HS-27A (cell line): ENCODE measurements around the gene TPO.
"Not testable (repeated sequence)": the region's sequence is repeated elsewhere in the genome, so short reads cannot be mapped to it uniquely, and the experiment has no call there.

Experiments
- DNase-seq: peaks from one replicate; pipeline ENCODE4 v3.0.0-alpha.2; 2012; ENCODE audit warnings: low read depth, missing footprints

TPO gene

DNA sequence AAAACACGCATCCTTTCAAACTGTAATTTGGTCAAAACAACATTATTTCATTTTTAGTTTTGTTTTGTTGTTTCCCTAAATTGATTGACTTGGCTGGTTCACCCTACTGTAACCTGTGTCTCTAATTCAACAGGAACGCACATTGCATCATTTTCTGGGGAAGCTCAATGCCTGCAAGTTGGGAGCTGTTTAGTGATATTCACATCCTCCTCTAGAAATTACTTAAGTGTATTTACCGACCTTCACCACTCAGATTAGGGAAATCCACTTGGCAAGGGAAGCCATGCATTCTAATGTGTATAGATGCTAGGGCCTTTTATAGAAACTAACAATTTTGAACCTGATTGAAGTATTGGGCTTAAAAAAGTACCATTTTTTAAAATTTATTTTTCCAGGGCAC lies 7.3 kb upstream of the TPO start:
- DNase-seq = no peak

DNA sequence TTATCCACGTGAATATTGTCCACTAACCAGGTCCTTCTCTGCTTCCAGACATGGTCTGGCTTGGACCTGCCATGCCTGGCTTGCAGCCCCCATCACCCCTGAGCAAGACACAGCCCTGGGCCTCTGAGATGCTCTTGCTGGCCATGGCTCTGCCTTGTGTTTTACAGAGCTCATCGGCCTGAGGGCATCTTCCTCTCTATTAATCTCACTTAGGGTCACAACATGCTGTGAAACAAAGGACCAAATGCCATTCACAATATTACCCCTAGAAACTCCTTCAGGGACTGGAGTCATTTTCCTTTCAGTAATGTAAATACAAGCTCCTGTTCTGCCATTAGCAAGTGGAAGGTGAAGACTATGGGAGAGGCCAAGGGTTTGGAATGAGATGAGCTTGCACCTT lies 6.8 kb upstream of the TPO start:
- DNase-seq = no peak

DNA sequence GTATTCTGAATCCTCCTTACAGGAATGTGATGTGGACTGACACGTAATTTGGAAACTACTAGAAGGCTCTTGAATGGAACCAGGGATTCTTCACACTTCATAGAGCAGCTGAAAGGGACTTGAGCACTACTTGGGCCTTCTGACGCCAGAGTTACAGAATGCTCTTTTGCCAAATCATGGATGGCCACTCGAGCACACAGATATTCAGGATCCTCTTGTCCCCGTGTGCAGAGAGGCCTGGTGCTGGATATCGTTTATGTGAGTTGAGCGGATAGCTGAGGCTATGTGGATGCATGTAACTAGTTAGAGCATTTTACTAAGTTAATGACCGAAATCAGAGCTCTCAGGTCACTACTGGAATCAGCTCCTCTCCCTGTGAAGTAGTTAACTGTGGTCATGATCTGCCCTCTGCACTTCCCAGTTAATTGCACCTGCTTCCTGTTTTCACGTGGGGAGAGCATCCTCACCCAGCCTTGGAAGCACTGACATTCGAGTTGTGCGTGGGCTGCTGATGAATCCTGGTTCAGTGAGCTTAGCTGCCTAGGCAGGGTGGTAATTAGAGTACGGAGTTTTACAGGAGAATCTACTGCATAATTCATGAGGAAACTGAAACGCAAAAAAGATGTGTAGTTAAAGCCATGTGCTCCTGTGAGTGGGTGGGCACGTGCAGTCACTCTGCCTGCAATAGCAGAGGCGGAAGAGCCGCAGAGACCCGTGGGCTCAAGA lies 5.2 kb upstream of the TPO start:
- DNase-seq = no peak

DNA sequence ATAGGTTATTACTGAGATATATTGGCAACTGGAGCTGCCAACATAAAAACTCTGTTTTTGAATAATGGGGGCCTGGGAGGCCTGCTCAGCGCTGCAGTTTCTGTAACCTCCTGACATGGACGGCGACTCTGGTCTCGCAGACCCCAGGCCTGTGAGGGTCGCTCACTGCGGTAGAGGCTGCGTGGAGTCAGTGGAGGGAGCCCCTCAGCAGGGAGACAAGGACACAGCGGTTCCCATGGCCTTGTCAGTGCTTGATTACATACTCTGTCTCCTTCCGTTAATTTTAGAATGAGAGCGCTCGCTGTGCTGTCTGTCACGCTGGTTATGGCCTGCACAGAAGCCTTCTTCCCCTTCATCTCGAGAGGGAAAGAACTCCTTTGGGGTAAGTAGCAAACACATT lies 858 bp downstream of the TPO start:
- no peak for DNase-seq

DNA sequence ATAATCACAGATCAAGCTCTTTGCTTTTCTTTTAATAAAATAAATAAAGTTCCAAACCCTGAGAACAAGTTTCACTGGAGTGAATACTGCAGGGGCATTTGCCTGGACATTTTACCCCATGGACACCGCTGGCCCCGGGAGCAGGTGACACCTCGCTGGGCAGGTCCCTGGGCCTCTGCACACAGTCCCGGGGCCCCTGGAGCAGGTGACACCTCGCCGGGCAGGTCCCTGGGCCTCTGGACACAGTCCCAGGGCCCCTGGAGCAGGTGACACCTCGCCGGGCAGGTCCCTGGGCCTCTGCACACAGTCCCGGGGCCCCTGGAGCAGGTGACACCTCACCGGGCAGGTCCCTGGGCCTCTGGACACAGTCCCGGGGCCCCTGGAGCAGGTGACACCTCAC lies 1.6 kb downstream of the TPO start:
- not testable (repeated sequence) for DNase-seq

DNA sequence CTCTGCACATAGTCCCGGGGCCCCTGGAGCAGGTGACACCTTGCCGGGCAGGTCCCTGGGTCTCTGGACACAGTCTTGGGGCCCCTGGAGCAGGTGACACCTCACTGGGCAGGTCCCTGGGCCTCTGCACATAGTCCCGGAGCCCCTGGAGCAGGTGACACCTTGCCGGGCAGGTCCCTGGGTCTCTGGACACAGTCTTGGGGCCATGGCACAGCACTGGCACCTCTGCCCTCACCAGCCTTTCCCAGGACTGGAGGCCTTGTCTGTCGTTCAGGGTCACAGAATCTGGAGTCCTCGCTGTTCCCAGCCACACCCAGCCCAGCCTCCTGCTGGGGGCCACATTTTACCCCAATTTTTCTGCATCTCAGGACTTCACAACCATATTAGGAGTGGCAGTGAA lies 2.2 kb downstream of the TPO start:
- DNase-seq = no peak

DNA sequence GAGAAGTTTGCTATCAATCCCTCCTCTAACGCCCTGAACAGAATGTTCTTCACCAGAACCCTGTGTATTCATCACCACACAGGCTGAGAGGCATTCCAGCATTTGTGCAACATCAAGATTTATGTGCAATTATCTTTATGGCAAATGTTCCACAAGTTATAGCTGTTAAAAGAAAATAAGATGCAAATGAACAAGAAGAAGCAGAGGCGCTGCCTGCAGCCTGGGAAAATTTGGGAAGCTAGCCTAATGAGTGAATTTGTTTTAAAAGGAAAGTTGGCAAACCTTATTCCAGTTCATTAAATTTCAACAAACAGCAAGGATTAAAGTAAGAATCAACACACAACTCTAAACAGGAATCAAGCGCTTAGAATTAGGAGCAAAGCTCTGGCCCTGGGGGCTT lies 5.3 kb downstream of the TPO start:
- no peak for DNase-seq

DNA sequence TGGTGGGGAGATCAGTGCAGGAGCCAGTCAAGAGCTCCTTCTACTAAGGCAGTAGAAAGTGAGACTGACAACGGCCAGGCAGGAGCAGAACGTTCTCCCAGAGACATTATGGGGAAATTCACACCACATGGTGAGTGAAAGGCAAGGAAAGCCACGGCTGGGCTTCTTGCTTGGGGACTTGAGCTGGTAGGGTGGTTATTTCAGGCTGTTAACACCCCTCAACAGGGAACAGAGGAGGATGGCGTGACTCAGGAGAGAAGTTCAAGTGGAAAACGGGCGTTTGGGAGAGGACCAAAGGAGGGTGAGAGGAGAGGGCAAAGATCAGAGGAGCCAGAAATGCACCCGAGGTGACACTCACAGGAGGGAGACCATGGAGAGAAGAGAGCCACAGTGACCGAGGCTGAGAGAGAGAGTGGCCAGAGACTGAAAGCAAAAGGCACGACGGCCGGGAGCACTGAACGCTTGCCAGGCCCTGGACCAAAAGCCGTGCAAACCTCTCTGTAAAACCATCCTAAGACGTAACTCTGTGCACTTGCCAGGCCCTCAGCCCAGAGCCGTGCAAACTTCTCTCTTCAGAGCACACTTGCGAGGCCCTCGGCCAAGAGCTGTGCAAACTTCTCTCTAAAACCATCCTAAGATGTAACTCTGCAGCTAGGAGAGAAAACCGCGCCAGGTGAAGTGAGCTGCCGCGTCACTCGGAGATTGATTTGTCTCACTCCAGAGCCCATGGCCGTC lies 7.7 kb downstream of the TPO start:
- no peak for DNase-seq

DNA sequence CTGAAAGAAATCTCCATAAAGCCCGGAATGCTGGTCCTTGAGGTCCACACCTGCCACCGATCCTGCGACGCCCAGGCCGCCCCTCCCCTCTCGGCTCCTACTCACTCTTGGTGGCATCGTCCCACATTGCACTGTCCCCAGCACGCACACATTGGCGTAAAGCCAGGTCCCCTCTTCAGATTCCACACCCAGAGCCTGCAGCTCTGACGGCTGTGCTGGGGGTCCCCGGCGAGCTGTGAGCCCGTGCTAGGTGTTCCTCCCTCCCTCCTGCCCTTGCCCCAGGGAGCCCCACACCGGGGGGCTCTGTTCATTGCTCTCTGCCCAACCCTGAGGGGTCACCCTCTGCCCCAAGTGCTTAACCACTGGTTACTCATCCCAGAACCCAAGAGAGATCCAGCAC lies 8.5 kb downstream of the TPO start:
- DNase-seq = no peak

DNA sequence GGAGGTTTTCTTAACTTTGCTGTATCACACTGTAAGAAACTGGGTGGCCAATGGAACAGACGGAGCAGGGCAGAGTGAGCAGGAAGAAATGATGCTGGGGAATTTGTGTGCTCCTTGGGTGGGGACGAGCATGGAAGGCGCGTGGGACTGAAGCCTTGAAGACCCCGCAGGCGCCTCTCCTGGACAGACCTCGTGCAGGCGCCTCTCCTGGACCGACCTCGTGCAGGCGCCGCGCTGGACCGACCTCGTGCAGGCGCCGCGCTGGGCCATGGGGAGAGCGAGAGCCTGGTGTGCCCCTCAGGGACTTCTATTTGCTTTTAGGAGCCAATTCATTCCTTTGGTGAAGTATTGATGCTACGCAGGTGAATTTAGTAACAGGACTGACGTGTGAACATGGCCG lies 8.9 kb downstream of the TPO start:
- DNase-seq = no peak

DNA sequence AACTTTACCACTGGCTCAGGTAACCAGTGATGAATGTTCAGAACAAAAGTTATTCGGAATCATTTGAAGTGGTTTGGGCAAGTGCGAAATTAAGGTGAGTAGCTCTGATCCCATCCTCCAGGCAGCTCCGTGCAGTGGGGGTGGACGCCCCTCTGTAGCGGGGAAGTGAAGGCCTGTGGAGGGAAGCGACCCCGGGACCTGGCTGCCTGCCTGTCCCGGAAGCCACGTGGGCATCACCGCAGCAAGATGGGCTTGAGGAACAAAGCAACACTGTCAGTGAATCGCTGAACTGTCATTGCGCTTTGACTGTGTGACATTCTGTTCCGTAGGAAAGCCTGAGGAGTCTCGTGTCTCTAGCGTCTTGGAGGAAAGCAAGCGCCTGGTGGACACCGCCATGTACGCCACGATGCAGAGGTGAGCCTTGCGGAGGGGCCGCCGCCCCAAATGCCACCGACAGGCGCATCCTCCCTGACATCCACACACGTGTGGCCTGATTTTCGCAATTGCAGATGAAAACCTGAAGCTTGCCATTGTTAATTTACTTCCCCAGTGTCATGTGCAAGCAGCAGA lies 9.5 kb downstream of the TPO start:
- no peak for DNase-seq

DNA sequence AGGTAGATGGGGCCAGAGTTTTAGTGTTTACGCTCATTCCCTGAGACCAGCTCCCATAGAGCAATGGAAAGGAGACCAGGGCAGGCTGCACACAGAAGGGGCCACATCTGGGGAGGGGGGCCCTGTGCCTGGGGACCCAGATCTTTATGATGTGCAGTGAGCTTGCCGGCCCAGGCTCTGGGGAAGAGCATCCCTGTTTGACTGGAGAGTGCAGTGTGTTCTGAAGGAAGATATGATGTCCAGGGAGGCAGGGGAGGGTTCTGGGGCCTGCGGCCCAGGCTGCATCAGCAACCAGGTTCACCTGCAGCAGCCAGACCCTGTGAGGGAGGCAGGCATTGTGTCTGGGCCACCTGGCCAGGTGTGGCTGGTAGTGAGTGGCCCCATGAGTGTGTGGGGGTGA lies 13.8 kb downstream of the TPO start:
- DNase-seq = no peak

DNA sequence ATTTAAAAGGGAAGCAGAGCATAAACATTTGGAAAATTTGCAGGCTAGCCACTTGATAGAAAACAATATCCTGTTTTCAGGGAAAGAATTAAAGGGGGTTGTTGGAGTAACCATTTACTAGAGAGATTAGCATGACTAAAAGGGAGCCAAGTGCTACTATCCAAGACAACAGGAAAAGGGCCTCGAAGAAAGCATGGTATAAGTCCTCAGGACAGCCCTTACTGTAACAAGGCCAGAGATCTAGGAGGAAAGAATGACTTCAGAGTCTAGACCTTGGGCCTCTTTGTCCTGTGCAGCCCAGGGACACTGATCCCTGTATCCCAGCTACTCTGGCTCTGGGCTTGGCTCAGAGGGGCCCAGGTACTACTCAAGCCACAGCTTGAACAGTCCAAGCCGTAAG lies 16.6 kb downstream of the TPO start:
- no peak for DNase-seq

DNA sequence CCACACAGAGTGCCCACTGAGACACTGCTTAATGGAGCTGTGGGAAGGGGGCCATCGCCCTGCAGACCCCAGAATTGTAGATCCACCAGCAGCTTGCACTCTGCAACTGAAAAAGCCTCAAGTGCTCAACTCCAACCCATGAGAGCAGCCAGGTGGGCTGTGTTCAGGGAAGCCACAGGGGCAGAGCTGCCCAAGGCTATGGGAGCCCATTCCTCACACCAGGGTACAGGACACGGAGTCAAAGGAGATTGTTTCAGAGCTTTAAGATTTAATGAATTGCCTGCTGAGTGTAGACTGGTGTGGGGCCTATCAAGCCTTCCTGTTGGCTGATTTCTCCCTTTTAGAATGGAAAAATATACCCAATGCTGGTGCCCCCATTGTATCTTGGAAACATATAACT lies 17.2 kb downstream of the TPO start:
- DNase-seq = no peak

DNA sequence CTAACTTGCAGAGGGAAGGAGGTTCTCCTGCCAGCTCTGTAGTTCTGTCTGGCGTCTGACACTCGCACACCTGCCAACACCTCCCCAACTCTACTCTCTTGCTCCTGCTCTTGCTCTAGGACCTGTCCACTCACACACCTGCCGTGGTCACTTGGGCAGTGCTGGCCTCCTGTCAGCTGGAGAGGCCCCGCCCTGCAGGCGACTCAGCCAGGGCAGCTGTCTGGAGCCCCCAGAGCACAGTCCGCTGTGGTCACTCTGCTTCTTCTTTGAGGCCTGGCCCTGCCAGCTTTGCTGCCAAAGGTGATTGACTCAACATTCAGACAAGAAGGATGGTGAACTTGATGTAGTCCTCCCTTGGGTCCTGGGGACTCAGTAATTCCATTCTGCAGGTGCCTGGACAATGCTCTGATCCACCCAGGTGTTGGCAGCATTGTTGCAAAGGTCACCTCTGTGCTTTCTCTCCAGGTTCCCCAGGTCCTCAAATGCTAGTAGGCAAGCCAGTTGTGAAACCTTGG lies 18.7 kb downstream of the TPO start:
- DNase-seq = no peak

DNA sequence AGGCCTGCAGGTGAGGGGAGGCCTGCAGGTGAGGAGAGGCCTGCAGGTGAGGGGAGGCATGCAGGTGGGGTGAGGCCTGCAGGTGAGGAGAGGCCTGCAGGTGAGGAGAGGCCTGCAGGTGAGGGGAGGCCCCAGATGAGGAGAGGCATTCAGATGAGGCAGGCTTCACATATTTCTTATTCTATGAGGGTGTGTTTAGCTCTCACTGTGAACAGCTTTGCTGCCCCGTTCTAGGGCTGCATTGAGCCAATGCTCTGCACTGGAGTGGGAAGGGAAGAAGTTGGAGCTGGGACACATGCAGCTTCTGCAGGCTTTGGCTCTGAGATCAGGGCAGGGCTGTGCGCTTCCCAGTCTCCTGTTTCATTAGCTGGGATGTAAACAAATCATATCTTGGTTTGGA lies 19.5 kb downstream of the TPO start:
- no peak for DNase-seq

DNA sequence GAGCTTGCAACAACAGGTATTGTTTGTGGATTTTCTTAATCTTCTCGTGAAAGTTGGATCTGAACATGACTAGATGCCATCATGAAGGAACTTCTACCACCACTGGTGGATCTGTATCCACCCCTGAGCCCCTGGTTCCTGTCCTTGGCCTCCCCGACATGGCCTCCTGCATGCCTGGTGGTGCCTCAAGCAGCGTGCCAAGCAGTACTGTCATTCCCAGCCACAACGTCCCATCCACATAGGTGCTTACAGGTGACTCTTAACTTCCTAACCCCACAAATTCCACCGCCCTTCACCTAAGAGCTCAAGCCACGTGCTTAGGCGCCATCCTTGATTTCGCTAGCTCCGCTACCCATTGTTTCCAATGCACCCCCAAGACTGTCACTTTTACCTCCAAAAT lies 23.1 kb downstream of the TPO start:
- no peak for DNase-seq

DNA sequence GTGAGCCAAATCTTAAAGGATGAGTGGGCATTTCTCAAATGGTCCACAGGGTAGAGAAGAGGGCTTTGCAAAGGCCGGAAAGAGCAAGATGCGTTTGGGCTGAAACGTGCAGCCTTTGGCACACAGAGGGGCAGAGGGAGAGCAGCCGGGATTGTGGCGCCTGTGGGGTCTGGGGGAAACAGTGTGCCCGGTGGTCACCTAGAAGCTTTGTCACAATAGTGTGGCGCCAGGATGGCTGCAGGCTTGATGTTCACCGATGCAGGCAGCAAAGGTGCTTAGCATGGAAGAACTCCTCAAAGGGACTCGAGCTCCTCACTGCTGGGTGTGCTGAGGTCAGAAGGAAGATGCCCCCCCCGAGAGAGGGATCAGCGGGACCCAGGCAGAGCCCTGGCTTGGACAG lies 23.8 kb downstream of the TPO start:
- no peak for DNase-seq

DNA sequence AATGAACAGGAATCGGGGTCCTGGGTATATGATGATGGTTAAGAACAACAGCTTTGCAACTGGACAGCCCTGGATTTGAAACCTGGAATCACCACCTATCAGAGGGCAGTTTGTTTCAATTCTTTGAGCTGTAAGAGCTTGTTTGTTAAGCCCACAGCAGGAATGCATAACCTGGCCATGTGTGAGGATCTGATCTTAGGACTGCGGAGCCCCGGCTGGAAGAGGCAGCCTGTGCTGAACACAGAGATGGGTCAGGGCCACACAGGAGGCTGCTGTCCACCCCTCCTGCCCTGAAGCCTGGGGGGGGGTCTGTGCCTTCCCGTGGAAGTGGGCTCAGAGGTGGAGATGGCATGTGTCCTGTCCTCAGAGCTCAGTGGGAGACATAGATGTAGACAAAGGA lies 24.3 kb downstream of the TPO start:
- DNase-seq = no peak

DNA sequence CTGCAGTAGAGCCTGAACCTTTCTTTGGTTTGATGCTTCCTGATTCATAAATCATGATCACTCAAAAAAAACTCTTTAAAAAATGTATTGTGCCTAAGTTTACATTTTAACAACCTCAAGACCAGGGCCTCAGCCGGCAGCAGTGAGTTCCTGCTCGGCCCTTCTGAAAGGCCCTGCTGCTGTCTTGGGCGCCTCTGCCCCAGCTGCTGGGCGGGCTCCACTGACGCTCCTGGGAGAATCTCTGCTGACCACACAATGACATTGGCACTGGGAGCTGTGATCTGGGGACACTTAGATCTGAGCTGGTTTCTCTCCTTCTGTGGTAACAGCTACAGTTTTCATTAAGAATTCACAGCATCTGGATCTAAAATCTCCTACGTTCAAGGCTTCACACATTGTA lies 25.7 kb downstream of the TPO start:
- no peak for DNase-seq

DNA sequence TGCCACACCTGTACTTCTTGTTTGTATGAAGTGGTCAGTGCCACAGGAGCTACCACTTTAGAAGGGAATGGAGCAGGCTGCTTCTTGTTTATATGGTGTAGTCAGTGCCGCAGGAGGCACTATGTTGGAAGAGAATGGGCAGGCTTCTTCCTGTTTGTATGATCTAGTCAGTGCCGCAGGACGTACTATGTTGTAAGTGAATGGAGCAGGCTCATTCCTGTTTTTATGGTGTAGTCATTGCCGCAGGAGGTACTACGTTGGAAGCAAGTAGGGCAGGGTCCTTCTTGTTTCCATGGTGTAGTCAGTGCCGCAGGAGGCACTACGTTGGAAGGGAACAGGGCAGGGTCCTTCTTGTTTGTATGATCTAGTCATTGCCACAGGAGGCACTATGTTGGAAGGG lies 27.3 kb downstream of the TPO start:
- no peak for DNase-seq

DNA sequence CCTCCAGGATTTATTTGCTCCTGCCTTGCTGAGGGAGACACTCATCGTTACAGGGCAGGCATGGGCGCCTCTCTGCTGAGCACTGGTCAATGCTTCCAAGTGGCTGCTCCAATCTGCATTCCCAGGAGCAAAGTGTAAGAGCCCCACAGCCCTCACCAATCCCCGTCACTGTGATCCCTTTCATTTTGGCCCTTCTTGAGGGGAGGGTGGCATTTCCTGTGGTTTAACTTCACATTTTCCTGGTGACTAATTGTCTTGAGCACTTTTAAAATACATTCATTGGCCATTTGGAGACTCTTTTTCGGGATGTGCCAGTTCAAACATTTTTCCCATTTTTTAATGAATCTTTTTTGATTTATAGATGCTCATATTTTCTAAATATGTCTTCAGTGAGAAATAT lies 33.0 kb downstream of the TPO start:
- no peak for DNase-seq

DNA sequence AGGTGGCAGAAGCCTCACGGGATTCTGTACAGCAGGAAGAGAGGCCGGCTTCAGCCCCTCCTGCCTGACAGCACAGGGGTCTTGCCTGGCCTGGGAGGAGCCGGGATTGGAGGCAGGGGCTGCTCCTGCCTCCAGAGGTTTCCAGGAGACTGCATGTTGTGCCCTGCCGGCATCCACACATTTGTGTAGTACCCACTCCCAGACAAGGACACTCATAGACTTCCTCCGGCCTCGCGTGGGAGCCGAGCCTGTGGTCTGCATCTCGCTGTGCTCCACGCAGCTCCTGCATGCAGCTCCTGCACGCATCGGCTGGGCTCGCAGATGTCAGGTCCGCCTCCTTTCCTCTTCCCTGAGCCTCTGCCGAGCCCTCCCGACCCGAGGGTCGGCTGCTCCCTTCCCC lies 34.7 kb downstream of the TPO start:
- no peak for DNase-seq

DNA sequence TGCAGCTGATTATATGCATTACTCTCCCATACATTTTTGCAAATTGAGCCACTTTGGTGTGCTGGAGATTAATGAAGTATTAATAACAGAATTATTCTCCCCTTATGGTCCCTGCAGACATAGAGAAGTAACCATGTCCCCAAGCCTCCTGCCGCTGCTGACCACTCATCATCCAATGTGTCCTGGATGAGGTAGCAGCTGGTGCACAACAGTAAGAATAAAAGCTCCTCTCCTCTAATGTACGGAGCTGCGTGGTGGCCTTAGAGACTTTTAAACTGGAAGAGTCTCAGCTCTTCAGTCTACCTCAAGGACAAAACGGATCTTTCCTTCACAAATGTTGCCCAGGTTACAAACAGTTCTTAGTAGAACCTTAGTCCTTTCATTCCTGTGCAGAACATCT lies 37.7 kb downstream of the TPO start:
- no peak for DNase-seq
